H9 (cell line): ENCODE measurements around the gene LRRC7. TPM values are rescaled to one million over a fixed set of nuclear protein-coding genes. Genes with fewer than 3 reads are reported as not detected.

Experiments
- DNase-seq: peaks from one replicate; pipeline ENCODE4 v3.0.0-alpha.2; 2017
- H2AFZ ChIP-seq: one replicate; pipeline ENCODE4 v1.6.1; 2013; ENCODE audit warnings: mild to moderate bottlenecking, low read length, control low read depth, moderate library complexity
- H2AK5ac ChIP-seq: 2 replicates; pipeline ENCODE4 v1.6.1; 2013; ENCODE audit warnings: low read length, control low read depth, mixed read lengths; ENCODE audit not compliant: insufficient read length
- H2BK120ac ChIP-seq: one replicate; pipeline ENCODE4 v1.6.1; 2013; ENCODE audit warnings: low read depth, mild to moderate bottlenecking, low read length, control low read depth, inconsistent platforms; ENCODE audit not compliant: poor library complexity, severe bottlenecking
- H2BK12ac ChIP-seq: 2 replicates; pipeline ENCODE4 v1.6.1; 2013; ENCODE audit warnings: low read length, control low read depth, mixed read lengths, low read depth; ENCODE audit not compliant: insufficient read length
- H2BK15ac ChIP-seq: 2 replicates; pipeline ENCODE4 v1.6.1; 2013; ENCODE audit warnings: low read depth, low read length, control low read depth
- H2BK20ac ChIP-seq: one replicate; pipeline ENCODE4 v1.6.1; 2013; ENCODE audit warnings: low read depth, mild to moderate bottlenecking, low read length, control low read depth, inconsistent platforms; ENCODE audit not compliant: poor library complexity, severe bottlenecking
- H2BK5ac ChIP-seq: 2 replicates; pipeline ENCODE4 v1.6.1; 2013; ENCODE audit warnings: low read length, control low read depth, mixed read lengths; ENCODE audit not compliant: insufficient read length
- H3K14ac ChIP-seq: 2 replicates; pipeline ENCODE4 v1.6.1; 2013; ENCODE audit warnings: low read length, control low read depth; ENCODE audit not compliant: insufficient read depth
- H3K18ac ChIP-seq: 2 replicates; pipeline ENCODE4 v1.6.1; 2013; ENCODE audit warnings: low read depth, mild to moderate bottlenecking, mixed read lengths, low read length, control low read depth; ENCODE audit not compliant: insufficient read length
- H3K23ac ChIP-seq: 2 replicates; pipeline ENCODE4 v1.6.1; 2013; ENCODE audit warnings: low read length, control low read depth, mixed read lengths, low read depth; ENCODE audit not compliant: insufficient read length
- H3K23me2 ChIP-seq: 2 replicates; pipeline ENCODE4 v1.6.1; 2013; ENCODE audit warnings: low read depth, mild to moderate bottlenecking, mixed read lengths, low read length, control low read depth; ENCODE audit not compliant: insufficient read length, poor library complexity, severe bottlenecking
- H3K27ac ChIP-seq: 2 replicates; pipeline ENCODE4 v1.5.1; 2013; ENCODE audit warnings: low read length, control low read depth, mixed read lengths, low read depth; ENCODE audit not compliant: insufficient read length
- H3K27me3 ChIP-seq: 2 replicates; pipeline ENCODE4 v1.6.1; 2013; ENCODE audit warnings: low read length, control low read depth, inconsistent platforms; ENCODE audit not compliant: insufficient read depth
- H3K4ac ChIP-seq: 2 replicates; pipeline ENCODE4 v1.6.1; 2013; ENCODE audit warnings: low read depth, mild to moderate bottlenecking, control low read depth, inconsistent platforms, low read length, moderate library complexity
- H3K4me1 ChIP-seq: 2 replicates; pipeline ENCODE4 v1.6.1; 2013; ENCODE audit warnings: low read length, control low read depth, inconsistent platforms; ENCODE audit not compliant: insufficient read depth
- H3K4me2 ChIP-seq: 2 replicates; pipeline ENCODE4 v1.6.1; 2013; ENCODE audit warnings: low read length, control low read depth, mixed read lengths; ENCODE audit not compliant: insufficient read length, insufficient read depth
- H3K56ac ChIP-seq: 2 replicates; pipeline ENCODE4 v1.6.1; 2013; ENCODE audit warnings: low read depth, mild to moderate bottlenecking, mixed read lengths, low read length, control low read depth; ENCODE audit not compliant: insufficient read length
- H3K79me1 ChIP-seq: 2 replicates; pipeline ENCODE4 v1.6.1; 2013; ENCODE audit warnings: low read depth, mild to moderate bottlenecking, moderate library complexity, low read length, control low read depth, inconsistent platforms; ENCODE audit not compliant: insufficient read depth, poor library complexity, severe bottlenecking
- H3K79me2 ChIP-seq: 2 replicates; pipeline ENCODE4 v1.6.1; 2013; ENCODE audit warnings: low read length, control low read depth, inconsistent platforms; ENCODE audit not compliant: insufficient read depth
- H3K9ac ChIP-seq: 2 replicates; pipeline ENCODE4 v1.6.1; 2013; ENCODE audit warnings: low read length, control low read depth, mixed read lengths; ENCODE audit not compliant: insufficient read length; ENCODE audit errors: extremely low read depth
- H3K9me3 ChIP-seq: one replicate; pipeline ENCODE4 v1.6.1; 2013; ENCODE audit warnings: low read depth, low read length, inconsistent platforms; ENCODE audit not compliant: control insufficient read depth
- H3T11ph ChIP-seq: one replicate; pipeline ENCODE4 v1.6.1; 2013; ENCODE audit warnings: mild to moderate bottlenecking, low read length, control low read depth, inconsistent platforms
- H4K20me1 ChIP-seq: one replicate; pipeline ENCODE4 v1.6.1; 2013; ENCODE audit not compliant: control insufficient read depth, insufficient read length, insufficient read depth
- H4K5ac ChIP-seq: 2 replicates; pipeline ENCODE4 v1.6.1; 2013; ENCODE audit warnings: low read depth, mild to moderate bottlenecking, mixed read lengths, low read length, control low read depth; ENCODE audit not compliant: insufficient read length
- H4K8ac ChIP-seq: replicated peaks from 2 replicates; pipeline ENCODE4 v1.6.1; 2013; ENCODE audit warnings: low read length, control low read depth, mixed read lengths, low read depth; ENCODE audit not compliant: insufficient read length
- H4K91ac ChIP-seq: 2 replicates; pipeline ENCODE4 v1.6.1; 2013; ENCODE audit warnings: low read depth, mild to moderate bottlenecking, moderate library complexity, mixed read lengths, low read length, control low read depth; ENCODE audit not compliant: insufficient read length
- H3K27ac Mint-ChIP-seq, 3 experiments: 2 replicates in 2 of 3; 3 replicates in 1 of 3; pipeline ENCODE4 v1.8.0; 2020 to 2021; ENCODE audit warnings: mixed read lengths in 3 of 3, mild to moderate bottlenecking in 1 of 3, moderate library complexity in 1 of 3
- H3K27me3 Mint-ChIP-seq: 2 replicates; pipeline ENCODE4 v1.8.0; 2021; ENCODE audit warnings: low read depth, mild to moderate bottlenecking, moderate library complexity, mixed read lengths
- H3K36me3 Mint-ChIP-seq, 3 experiments: 2 replicates in 2 of 3; 3 replicates in 1 of 3; pipeline ENCODE4 v1.8.0; 2020 to 2021; ENCODE audit warnings: low read depth in 3 of 3, mixed read lengths in 3 of 3; ENCODE audit not compliant: insufficient read depth in 1 of 3
- H3K4me1 Mint-ChIP-seq, 2 experiments: 2 replicates each; pipeline ENCODE4 v1.8.0; 2020; ENCODE audit warnings: mixed read lengths in 2 of 2
- H3K4me3 Mint-ChIP-seq, 2 experiments: 2 replicates in 1 of 2; 3 replicates in 1 of 2; pipeline ENCODE4 v1.8.0; 2020 to 2021; ENCODE audit warnings: mild to moderate bottlenecking in 2 of 2, mixed read lengths in 2 of 2, moderate library complexity in 1 of 2
- H3K9me3 Mint-ChIP-seq, 2 experiments: 2 replicates in 1 of 2; 3 replicates in 1 of 2; pipeline ENCODE4 v1.8.0; 2020; ENCODE audit warnings: mild to moderate bottlenecking in 2 of 2, mixed read lengths in 2 of 2, moderate library complexity in 1 of 2
- WGBS: extraction: QIAGEN DNeasy Blood & Tissue Kit; methylation state at CpG from one replicate; pipeline ENCODE4 v1.1.7; 2013; ENCODE audit warnings: missing lambda C conversion rate, low lambda C conversion rate, mixed read lengths; ENCODE audit not compliant: insufficient read length; ENCODE audit errors: extremely low coverage; 5-methylcytosine and 5-hydroxymethylcytosine counted together
- total RNA-seq: library from RNA; stranded (reverse); gene quantifications from 2 replicates; pipeline ENCODE4 v1.2.1, GENCODE V29; 2021
- TF ChIP-seq, protein P1 (sequence below): fragments of 200-600 bp; sonication (generic); conservative IDR thresholded peaks from 3 replicates; pipeline ENCODE4 v1.8.0; 2021; ENCODE audit warnings: antibody characterized with exemption, mild to moderate bottlenecking

The LRRC7 gene
- total RNA-seq, 1 experiment from 2014 or later, result not detected

DNA sequence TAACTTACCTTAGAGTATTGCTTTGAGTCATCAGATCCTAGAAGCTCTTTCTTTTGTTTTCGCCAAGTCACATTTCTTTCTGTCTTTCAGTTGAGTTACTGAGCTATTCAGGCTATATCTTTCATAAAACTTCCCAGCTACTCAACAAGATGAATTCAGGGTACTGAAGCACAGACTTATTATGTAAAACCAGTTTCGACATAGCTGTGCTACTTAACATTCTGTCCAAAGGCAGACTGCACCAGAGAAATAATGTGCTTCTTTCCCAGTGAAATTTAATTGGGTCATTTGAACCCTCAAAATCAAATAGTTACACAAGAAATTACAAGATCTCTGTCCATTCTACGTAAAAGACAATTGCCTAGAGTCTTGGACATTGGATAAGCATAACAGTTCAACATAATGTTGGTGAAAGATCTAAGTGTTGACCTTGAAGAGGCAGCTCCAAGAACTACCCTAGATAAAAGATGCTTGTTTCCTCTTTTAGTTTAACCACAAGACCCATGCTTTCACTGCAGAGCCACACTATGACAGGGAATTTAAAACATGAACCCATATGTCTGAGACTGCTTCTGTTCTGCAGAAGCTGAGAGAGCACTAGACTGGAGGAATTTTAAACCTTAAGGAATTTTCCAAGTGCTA, 474.5 kb downstream of the LRRC7 start:
- Histone ChIP-seq H3K27ac (no peak overlapping the region), H3K79me1 (no peaks in the 10 kb centered on the region), H2AFZ (no peak overlapping the region), H2AK5ac (no peak overlapping the region), H3K56ac (no peak overlapping the region), H3T11ph (no peak overlapping the region), H3K9me3 (no peaks in the 10 kb centered on the region), H3K4me2 (no peak overlapping the region), H4K20me1 (no peaks in the 10 kb centered on the region), H3K23ac (no peak overlapping the region), H3K23me2 (no peaks in the 10 kb centered on the region), H3K4ac (no peak overlapping the region), H3K79me2 (no peaks in the 10 kb centered on the region), H3K18ac (no peak overlapping the region), H2BK120ac (no peak overlapping the region), H3K14ac (no peak overlapping the region), H2BK15ac (no peak overlapping the region), H2BK5ac (no peak overlapping the region), H3K9ac (no peak overlapping the region), H4K8ac (no peak overlapping the region), H3K27me3 (no peaks in the 10 kb centered on the region), H3K4me1 (no peaks in the 10 kb centered on the region), H2BK20ac (no peak overlapping the region), H2BK12ac (no peak overlapping the region), H4K5ac (no peak overlapping the region), H4K91ac (no peak overlapping the region)
- Mint-ChIP-seq H3K27ac (no peak overlapping the region), H3K9me3 (no peaks in the 10 kb centered on the region), H3K27me3 (no peaks in the 10 kb centered on the region), H3K4me3 (no peak overlapping the region), H3K36me3 (no peaks in the 10 kb centered on the region), H3K4me1 (peaks cover 0 to 5% of the 10 kb centered on the region in 2 experiments; a peak in 2 of 4 replicates)
- DNase-seq, result no peak
- TF ChIP-seq, protein P1, sequence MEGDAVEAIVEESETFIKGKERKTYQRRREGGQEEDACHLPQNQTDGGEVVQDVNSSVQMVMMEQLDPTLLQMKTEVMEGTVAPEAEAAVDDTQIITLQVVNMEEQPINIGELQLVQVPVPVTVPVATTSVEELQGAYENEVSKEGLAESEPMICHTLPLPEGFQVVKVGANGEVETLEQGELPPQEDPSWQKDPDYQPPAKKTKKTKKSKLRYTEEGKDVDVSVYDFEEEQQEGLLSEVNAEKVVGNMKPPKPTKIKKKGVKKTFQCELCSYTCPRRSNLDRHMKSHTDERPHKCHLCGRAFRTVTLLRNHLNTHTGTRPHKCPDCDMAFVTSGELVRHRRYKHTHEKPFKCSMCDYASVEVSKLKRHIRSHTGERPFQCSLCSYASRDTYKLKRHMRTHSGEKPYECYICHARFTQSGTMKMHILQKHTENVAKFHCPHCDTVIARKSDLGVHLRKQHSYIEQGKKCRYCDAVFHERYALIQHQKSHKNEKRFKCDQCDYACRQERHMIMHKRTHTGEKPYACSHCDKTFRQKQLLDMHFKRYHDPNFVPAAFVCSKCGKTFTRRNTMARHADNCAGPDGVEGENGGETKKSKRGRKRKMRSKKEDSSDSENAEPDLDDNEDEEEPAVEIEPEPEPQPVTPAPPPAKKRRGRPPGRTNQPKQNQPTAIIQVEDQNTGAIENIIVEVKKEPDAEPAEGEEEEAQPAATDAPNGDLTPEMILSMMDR, result no peak
- no CpG with 5 or more reads among the region's 3 CpGs for WGBS
